ENCODE results near the gene JMJD1C.
A peak's percentile ranks its signal among the peaks of the same experiment; 100 is the strongest.

The JMJD1C gene

DNA sequence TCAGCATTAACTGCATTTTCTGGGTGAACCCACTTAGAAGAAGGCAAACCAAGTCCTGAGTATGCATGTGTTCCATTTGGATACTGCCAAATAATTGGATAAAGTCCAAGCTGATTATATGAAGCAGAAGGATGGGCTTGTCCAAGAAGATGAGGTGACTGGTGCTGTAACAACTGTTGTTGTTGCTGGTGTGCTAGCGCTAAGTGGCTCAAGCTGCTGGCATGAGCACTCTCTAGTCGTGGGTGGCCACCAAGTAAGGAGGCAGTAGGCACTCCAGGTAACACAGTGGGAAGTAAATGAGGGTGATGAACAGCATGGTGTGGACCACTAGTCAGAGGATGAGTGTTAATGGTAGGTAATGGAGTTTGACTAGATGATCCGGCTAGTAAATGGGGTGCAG is 252.3 kb downstream of the JMJD1C start:
- DNase-seq (ENCODE audit: low read depth), result no peak

DNA sequence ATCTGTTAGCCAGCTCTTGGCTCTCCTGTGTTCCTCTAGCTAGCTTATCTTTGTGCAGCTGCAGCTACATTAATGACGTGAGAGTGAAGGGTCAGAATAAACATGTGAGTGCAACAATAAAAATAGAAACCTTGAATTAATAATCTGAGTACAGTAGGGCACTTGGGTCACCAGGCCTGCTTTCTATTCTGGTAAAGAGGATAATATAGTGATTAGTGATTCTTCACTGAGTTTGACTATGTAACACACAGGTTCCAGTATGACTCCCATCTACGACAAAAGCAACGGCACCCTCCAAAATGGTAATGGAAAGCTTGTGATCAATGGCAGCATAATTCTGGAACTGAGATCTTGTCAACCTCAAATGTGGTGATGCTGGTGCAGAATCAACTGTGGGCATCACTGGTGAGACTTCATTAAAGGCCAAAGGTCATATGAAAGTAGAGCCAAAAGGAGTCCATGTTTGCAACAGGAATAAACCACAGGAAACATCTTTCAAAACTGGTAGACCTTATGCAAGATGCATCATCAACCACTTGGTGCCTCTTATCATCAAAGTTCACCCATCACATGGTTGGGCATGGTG is 255.1 kb downstream of the JMJD1C start:
- no peak for DNase-seq (ENCODE audit: low read depth)

DNA sequence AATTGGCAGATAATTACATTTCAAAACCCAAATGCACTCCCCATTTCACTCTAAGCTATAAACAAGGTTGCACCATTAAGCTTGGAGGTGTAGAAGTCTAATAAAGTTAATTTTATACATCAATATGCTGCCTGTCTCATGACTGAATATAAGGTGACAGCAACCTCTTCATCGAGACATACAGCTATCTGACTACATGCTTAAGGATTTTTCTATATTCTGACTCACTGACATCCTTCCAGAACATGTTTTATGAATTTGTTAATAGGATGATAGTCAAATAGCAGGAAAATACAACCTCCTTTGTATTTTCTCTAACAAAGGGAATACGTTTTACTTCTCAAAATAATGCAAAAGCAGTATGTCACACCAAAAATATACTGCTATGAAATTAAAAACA is 256.1 kb downstream of the JMJD1C start:
- no peak for DNase-seq (ENCODE audit: low read depth)

DNA sequence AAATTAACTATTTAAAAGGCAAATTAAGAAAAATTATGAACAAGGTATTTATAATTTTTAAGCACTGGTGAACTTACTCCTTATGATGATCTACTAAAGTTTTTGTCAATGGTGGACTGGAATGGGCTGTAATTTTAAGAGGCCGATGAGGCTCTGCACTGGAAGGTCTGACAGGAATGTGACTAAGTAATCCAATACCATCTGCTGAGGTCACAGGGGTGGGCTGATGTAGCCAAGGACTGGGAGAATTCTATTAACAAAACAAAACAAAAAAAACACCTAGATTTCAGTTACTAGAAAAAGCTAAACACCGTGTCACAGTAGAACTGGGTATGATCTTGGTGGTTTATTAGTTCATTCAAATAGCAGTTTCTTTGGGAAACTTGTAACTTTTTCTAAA is 256.8 kb downstream of the JMJD1C start:
- DNase-seq (ENCODE audit: low read depth), result no peak

DNA sequence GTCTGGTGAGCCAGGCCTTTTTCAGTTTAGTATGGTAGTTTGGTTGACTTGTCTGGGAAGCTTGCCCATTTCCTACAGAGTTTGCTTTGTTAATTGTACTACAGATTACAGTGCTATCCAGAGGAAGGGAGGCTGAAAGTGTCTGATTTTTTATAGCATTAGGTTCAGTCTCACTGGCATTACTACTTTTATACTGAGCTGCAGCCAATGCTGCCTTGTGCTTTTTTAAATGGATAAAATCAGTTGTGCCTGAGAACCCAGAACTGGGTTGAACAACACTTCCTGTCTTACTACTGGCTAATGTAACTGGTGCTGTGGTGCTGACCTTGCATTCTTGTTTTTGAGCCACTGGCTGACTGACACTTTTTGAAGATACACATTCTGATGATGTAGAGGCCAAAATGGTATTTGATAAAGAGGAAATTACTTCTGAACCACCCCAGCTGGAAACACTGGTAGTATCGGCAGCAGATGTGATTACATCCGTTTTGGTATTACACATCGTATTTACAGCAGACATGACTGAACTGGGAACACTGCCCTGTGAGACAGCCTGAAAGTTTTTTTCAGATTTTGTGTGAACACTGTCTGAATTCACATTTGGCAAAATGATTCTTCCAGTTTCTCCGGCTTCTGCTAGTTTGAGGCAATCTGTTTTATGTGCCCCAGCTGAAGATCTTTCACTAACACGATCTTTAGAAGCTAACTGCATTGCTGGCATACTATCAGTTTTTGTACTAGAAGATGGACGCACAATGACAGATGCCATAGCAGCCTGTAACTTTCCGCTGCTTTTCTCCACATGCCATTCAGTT is 258.6 kb downstream of the JMJD1C start:
- no peak for DNase-seq (ENCODE audit: low read depth)

DNA sequence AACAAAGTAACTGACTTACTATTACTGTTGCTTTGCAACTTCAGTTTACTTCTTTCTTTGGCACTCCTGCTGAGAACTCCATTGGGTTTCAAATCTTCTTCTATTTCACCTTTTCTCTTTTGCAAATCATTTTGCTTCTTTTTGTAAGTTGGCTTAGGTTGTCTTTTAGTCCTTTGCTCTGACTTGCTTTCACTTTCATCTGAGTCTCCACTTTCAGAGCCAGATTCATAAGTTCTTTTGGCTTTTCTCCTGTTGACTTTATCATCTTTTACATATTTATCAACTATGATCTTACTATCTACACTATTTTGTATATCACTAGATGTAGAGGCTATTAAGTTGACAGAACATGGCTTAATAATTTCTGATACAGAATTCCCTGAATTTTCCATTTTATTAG is 259.2 kb downstream of the JMJD1C start:
- DNase-seq (ENCODE audit: low read depth), result no peak

DNA sequence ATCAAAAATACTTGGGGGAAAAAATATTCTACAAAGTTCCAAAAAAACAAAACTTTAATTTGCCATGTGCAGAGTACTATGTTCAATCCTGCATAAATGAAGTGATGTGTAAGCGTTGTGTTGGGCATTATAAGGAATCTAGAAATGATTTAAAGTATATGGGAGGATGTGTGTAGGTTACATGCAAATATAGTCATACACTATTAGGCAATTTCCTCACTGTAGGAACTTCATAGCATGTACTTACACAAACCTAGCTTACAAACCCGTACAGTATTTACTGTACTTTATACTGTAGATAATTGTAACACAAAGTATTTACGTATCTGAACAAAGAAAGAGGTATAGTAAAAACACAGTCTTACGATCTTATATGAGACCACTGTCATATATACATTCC is 260.4 kb downstream of the JMJD1C start:
- no peak for DNase-seq (ENCODE audit: low read depth)

DNA sequence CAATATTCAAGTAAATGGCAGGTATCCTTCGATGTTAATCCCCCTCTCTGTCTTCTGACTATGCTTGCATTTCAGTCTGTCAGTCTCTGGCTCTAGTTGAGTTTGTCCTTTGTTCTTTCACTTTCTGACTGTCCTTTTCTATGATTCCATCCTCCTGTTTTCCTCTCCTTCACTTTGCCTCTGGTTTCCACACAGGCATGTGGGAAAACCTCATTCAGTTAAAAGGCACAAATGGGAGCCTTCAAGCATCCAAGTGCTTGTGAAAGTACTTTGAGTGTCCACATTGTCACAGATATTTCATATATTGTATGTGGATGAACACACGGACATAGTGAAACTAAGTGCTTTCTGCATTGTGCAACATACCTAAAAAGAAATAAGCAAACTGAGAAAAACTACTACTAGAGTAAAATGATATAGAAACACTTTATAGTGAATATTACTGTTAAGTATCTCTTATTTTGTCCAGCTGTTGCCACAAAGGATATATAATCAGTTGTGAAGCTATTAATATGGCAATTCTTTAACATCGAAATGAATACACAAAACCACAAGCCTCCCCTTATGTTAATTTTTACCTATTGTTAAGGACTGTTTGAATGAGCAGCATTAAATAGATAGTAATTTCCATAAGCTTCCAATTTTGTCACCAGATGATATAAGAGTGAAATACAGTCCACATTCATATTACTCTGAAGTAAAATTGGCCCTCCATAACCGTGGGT is 260.9 kb downstream of the JMJD1C start:
- DNase-seq (ENCODE audit: low read depth), result no peak

DNA sequence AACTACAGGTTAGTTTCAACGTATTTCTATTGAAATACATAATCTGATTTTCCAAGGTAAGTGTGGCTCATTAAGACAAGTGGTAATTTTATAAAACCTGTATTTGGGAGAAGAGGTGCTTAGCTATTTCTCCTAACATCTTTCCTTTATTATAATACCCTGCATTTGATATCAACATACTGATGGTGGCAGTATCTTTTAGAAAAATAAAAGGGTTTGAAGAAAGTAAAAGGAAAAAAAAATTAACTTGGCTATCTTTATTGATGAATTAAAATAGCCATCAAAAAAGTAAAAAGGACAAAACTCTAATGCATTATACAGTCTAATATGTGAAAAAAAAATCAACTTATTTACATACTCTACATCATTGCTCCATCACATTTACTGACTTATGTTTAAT is 264.7 kb downstream of the JMJD1C start:
- DNase-seq (ENCODE audit: low read depth), result no peak

DNA sequence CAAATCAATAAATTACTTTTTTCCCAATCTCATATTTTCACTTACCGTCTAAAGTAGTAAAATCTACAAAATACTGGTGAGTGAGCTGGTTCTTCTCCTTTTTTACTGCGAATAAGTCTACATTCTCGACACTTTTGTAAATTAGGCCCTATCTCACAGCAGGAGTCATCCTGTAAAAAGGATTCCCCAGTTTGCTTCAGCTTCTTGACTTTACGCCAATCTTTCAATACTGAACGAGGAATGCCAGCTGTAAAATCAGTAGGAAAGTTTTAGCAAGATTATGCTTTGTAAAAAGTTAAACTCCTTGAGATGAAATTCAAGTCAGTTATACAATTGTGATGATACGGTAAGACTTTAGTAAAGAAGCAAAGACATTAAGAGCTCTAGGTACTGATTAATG is 265.3 kb downstream of the JMJD1C start:
- no peak for DNase-seq (ENCODE audit: low read depth)

DNA sequence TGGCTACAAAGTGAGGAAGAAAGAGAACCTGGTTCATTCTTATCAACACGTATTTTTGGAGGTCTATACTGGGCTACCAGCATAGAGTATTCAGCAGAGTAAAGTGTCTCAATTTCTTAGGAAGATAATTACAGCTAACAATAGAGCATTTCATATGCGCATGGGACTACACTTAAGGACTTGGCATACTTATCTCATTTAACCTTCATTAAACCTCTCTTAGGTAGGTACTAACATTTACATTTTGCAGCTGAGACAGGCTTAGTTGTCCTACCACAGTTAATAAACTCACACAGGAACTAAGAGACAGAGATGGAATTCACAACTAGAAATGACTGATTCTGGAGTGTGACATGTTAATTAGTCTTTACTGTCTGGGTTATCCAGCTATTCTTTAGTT is 266.1 kb downstream of the JMJD1C start:
- DNase-seq (ENCODE audit: low read depth), result no peak

DNA sequence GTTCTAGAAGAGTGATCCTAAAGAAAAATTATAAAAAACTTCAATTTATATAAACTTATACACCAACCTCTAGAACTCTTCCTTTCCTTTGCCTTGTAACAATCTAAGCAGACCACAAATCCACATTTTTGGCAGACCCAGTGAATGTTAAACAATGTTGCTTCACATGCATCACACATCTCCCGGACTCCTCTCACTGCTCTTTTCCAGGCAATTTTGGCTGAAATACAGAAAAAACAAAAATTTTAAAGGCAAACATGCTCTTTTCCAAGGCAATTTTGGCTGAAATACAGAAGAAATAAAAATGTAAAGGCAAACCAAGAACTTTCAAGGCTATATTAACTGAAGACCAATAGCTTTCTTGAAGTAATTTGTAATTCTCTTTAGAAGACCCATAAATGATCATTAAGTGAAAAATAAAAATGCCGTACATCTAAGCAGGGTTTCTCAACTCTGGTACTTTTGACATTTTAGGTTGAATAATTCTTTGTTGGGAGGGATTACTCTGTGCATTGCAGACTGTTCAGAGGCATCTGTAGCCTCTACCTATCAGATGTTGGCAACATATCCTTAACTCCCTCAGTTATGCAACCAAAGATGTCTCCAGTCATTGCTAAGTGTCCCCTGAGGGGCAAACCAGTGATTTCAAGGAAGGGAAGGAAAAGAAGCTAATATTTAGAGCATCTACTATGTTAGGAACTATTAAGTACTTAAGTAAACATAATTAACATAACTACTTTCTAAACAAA is 268.3 kb downstream of the JMJD1C start:
- DNase-seq (ENCODE audit: low read depth), result no peak

DNA sequence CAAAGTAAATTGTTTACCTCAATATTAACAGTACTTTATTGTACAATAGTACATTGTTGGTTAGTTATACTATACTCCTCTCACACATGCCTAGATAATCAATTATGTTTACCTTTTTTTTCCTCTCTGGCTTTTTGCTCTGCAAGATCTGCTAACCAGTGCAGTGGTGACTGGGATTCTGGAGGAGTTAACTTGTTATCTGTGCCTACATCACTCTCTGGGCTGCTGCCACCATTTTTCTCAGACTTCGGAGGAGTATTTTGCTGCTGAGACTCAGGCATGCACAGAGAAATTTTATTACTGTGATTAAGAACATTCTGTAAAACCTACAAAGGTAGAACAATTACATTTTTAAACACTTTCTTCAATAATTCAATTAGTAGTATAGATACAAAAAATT is 273.0 kb downstream of the JMJD1C start:
- no peak for DNase-seq (ENCODE audit: low read depth)

DNA sequence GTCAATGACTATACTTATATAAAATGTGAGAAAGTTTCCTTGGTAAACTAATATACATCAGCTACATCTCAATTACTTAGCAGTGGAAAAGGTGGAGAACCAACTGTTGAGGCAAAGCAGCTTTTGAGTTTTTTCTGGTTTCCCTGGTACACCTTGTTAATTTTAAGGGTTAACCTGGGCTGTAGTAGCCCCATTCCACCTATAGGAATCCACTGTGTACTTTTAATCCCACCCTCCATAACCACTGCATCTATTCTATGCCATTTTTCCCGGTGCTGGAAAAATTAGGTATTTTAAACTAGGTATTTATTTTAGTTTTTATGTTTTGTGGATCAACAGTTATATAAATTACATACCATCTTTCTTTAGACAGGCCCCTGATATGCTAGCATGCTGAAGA is 290.2 kb downstream of the JMJD1C start:
- no peak for DNase-seq (ENCODE audit: low read depth)

DNA sequence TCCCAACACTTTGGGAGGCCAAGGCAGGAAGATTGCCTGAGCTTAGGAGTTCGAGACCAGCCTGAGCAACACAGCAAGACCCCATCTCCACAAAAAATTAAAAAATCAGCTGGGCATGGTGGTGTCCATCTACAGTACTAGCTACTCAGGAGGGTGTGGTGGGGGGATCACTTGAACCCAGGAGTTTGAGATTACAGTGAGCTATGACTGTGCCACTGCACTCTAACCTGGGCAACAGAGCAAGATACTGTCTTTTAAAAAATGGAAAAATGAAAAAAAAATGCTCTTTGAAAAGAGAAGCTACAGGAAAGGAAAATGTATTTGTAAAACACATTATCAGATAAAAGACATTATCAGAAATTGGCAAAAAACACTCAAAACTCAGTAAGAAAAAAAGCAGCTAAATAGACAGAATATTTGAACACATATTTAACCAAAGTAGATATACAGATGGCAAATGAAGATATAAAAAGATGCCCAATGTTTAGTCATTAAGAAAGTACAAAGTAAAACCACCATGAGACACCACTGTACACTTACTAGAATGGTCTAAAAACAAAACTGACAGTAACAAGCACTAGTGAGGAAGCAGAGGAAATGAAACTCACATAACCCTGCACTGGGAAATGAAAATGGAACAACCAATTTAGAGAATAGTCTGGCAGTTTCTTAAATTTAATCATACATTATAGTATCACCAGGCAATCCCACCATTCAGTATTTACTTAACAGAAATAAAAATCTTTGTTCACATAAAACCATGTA is 292.1 kb downstream of the JMJD1C start:
- no peak for DNase-seq (ENCODE audit: low read depth)

DNA sequence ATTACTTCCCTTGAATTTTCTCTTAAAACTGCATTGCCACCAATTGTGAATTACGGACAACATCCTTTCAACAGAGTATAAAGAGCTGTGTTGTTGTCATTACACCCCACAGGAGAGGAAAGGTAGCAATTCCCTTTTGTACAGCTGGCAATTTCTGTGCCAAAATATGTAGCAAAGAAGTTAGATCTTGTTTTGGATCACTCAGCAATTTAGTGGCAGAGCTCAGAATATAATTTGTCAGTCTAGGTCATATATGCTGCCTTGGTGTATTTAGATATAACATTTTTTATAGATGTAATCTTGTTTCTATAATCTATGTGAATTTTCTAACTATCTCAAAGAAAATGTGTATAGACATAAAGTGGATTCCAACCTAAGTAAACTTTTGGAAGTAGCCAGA is 293.9 kb downstream of the JMJD1C start:
- DNase-seq (ENCODE audit: low read depth), result no peak

DNA sequence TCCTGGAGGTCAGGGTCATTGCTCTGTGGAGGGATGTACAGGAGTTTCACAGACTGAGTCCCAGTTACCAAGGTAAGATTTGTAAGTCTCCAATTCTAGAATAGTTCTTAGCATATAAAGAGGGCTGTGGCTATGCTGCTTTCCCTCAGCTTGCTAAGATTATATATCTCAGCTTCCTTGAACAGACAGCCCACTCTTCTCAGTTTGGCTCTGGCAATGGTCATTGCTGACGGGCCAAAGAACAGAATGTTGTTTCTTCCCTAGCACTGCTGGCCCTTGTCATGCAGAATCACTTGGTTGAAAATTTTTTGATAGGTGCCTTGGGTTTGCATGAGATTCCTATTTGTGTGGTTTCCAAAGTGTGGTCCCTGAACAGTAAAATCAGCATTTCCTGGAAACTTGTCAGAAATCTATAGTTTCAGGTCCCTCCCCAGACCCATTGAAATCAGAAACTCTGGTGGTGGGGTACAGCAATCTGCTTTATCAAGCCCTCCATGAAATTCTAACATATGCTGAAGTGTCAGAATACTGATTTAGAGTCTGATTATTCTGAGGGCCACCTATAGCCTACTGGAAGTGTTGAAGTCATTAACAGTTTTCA is 294.4 kb downstream of the JMJD1C start:
- DNase-seq (ENCODE audit: low read depth), result no peak

DNA sequence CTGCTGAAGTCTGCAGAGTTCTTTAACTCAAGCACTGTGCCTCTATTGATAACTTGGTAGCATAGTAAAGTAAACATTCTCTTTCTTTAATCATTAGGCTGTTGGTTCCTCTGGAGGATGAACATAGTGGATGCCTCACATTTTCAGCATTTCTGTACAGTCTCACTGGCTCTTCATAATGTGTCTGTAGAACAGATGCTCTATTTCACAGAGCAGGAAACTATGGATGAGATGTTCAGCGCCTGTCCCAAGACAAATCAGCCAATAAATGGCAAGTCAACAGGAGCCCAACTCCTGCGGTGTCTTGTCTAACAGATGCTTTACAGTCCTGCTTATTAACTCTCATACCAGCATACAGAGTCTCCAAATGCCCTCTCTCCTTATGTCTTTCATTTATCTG is 296.2 kb downstream of the JMJD1C start:
- DNase-seq (ENCODE audit: low read depth), result no peak

DNA sequence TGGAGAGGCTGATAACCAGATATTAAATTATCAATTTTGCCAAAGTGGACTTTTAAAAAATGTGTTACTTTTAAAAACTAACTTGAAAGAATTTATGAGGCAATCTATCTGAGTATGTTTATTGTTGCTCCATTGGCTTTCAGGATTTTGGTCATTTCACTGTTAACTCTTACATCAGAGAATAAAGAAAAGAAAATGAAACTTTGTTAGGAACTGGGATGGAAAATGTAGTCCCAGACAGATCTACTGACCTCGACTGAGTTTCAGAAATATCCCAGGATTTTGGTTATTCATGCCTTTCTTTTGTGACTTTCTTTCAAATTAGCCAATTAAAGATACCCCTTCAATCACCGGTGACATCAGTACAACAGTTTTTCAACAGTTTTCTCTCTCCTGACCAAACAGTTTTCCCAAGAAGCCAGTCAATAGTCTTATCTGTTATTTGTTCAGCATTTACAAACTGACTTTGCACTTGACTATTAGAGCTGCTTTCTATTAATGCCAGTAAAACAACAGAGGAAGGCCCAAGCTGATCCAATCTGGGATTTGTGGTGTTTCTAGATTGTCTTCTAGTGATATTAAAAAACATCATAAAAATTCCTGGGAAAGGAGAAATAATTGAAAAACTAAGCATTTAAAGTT is 296.8 kb downstream of the JMJD1C start:
- DNase-seq (ENCODE audit: low read depth), result no peak

DNA sequence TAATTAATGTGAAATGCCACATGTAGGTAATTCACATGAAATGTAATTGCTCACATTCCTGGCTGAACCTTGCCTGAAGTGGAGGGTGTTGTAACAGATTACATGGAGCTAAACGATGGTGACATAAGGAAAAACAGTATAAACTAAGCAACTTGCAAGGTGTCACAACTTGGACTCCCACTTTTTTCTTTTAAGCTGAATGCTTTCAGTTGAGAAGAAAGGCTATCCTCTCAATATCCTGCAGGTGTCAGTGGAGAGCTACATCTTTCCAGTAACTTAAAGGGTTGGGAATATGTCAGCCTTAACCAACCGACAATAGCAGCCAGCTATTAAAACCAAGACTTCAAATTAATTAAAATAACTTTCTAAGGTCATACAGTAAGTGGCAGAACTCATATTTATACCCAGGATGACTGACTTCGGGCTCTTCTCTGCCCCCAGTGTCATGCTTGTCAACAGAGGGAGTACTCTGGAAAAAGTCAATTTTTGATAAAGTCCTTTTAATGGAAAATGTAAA is 299.0 kb downstream of the JMJD1C start:
- DNase-seq (ENCODE audit: low read depth), result peak; percentile 20

DNA sequence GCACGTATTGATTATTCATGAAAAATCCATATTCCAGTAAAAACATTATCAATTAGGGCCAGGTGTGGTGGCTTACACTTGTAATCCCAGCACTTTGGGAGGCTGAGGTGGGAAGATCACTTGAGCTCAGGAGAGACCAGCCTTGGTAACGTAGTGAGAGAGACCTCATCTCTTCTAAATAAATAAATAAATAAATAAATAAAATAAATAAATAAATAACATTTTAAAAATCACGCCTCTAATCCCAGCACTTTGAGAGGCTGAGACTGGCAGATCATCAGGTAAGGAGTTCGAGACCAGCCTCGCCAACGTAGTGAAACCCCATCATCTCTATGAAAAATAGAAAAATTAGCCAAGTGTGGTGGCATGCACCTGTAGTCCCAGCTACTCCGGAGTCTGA is 300.5 kb downstream of the JMJD1C start:
- DNase-seq (ENCODE audit: low read depth), result no peak
